Mononuclear cell (primary cell): Measurements from ENCODE around the gene USB1. TPM values are rescaled to one million over a fixed set of nuclear protein-coding genes. Genes with fewer than 3 reads are reported as not detected.

Source experiments
- H3K27me3 ChIP-seq: 2 replicates; pipeline ENCODE4 v1.6.0; 2011; ENCODE audit warnings: low read length, control low read depth; ENCODE audit not compliant: insufficient read depth
- H3K4me1 ChIP-seq: 2 replicates; pipeline ENCODE4 v1.5.1; 2011; ENCODE audit warnings: mild to moderate bottlenecking, low read length, control low read depth; ENCODE audit not compliant: insufficient read depth
- H3K4me3 ChIP-seq: 2 replicates; pipeline ENCODE4 v1.5.1; 2011; ENCODE audit warnings: mild to moderate bottlenecking, low read length, moderate library complexity
- H3K9me3 ChIP-seq: 2 replicates; pipeline ENCODE4 v1.5.1; 2011; ENCODE audit warnings: low read depth, mild to moderate bottlenecking, control low read depth, low read length
- total RNA-seq: library from RNA; depleted of rRNA; stranded (reverse); fragments of >200 nt; gene quantifications from one replicate; pipeline ENCODE4 v1.2.3, GENCODE V29; 2012

Gene USB1
- total RNA-seq, 1 donor = 20.4 TPM

- Histone ChIP-seq H3K4me3 (no peak overlapping the region), H3K9me3 (no peaks in the 10 kb centered on the region), H3K27me3 (no peaks in the 10 kb centered on the region), H3K4me1 (no peaks in the 10 kb centered on the region)
Measured at GRCh38 chr16:58039829-58040495, 38.8 kb downstream of the USB1 start.

- Histone ChIP-seq H3K27me3 (no peaks in the 10 kb centered on the region), H3K4me3 (no peak overlapping the region), H3K9me3 (no peaks in the 10 kb centered on the region), H3K4me1 (no peaks in the 10 kb centered on the region)
Measured at GRCh38 chr16:58040496-58040846, 39.3 kb downstream of the USB1 start.

- no peaks in the 10 kb centered on the region for H3K9me3 ChIP-seq
- no peak overlapping the region for H3K4me3 ChIP-seq
- H3K4me1 ChIP-seq = no peaks in the 10 kb centered on the region
- no peaks in the 10 kb centered on the region for H3K27me3 ChIP-seq
Measured at GRCh38 chr16:58040945-58041627, 39.9 kb downstream of the USB1 start.

- Histone ChIP-seq H3K4me3 (no peak overlapping the region), H3K4me1 (no peaks in the 10 kb centered on the region)
Measured at GRCh38 chr16:58041628-58041955, 40.4 kb downstream of the USB1 start.

GRCh38 chr16:58042001-58042885 lies 41.0 kb downstream of the USB1 start:
- H3K4me1 ChIP-seq = no peaks in the 10 kb centered on the region
- no peaks in the 10 kb centered on the region for H3K27me3 ChIP-seq
- H3K9me3 ChIP-seq = no peaks in the 10 kb centered on the region
- no peak overlapping the region for H3K4me3 ChIP-seq

More at GRCh38 chr16:58041628-58041955, 40.4 kb downstream of the USB1 start:
- no peaks in the 10 kb centered on the region for H3K9me3 ChIP-seq
- no peaks in the 10 kb centered on the region for H3K27me3 ChIP-seq

- Histone ChIP-seq H3K4me1 (no peaks in the 10 kb centered on the region), H3K4me3 (no peak overlapping the region), H3K27me3 (no peaks in the 10 kb centered on the region)
Measured at GRCh38 chr16:58042886-58043515, 41.8 kb downstream of the USB1 start.

GRCh38 chr16:58043571-58044155 lies 42.5 kb downstream of the USB1 start:
- no peak overlapping the region for H3K4me3 ChIP-seq
- no peaks in the 10 kb centered on the region for H3K9me3 ChIP-seq
- no peaks in the 10 kb centered on the region for H3K4me1 ChIP-seq
- H3K27me3 ChIP-seq = no peaks in the 10 kb centered on the region

More at GRCh38 chr16:58042886-58043515, 41.8 kb downstream of the USB1 start:
- no peaks in the 10 kb centered on the region for H3K9me3 ChIP-seq

GRCh38 chr16:58044266-58045019 lies 43.2 kb downstream of the USB1 start:
- Histone ChIP-seq H3K4me3 (no peak overlapping the region), H3K9me3 (no peaks in the 10 kb centered on the region), H3K4me1 (no peaks in the 10 kb centered on the region), H3K27me3 (no peaks in the 10 kb centered on the region)

GRCh38 chr16:58045096-58045495 lies 43.9 kb downstream of the USB1 start:
- Histone ChIP-seq H3K27me3 (no peaks in the 10 kb centered on the region), H3K9me3 (no peaks in the 10 kb centered on the region), H3K4me1 (no peaks in the 10 kb centered on the region), H3K4me3 (no peak overlapping the region)

GRCh38 chr16:58046054-58046881 lies 45.1 kb downstream of the USB1 start:
- Histone ChIP-seq H3K4me3 (no peak overlapping the region), H3K27me3 (no peaks in the 10 kb centered on the region), H3K4me1 (no peaks in the 10 kb centered on the region), H3K9me3 (no peaks in the 10 kb centered on the region)

- no peaks in the 10 kb centered on the region for H3K27me3 ChIP-seq
- no peaks in the 10 kb centered on the region for H3K4me1 ChIP-seq
- no peak overlapping the region for H3K4me3 ChIP-seq
- H3K9me3 ChIP-seq = no peaks in the 10 kb centered on the region
Measured at GRCh38 chr16:58046936-58047335, 45.7 kb downstream of the USB1 start.

GRCh38 chr16:58047557-58048348 lies 46.5 kb downstream of the USB1 start:
- H3K27me3 ChIP-seq = no peaks in the 10 kb centered on the region
- no peak overlapping the region for H3K4me3 ChIP-seq
- H3K9me3 ChIP-seq = no peaks in the 10 kb centered on the region
- H3K4me1 ChIP-seq = no peaks in the 10 kb centered on the region
